HepG2 (cell line): ENCODE data around the gene RRP9. TPM values are rescaled to one million over a fixed set of nuclear protein-coding genes. Genes with fewer than 3 reads are reported as not detected.

Experiments
- HMG20B ChIP-seq: conservative IDR thresholded peaks from 2 replicates; pipeline ENCODE4 v1.6.1; 2016; ENCODE audit warnings: missing genetic modification reagents, missing compliant biosample characterization
- HNRNPL ChIP-seq: fragments of 200-400 bp; formaldehyde crosslinking; IDR thresholded peaks from 2 replicates; pipeline ENCODE4 v1.6.1; 2017; ENCODE audit warnings: mild to moderate bottlenecking, low read depth, low read length
- HOXD1 ChIP-seq: sonication (generic); formaldehyde crosslinking; IDR thresholded peaks from 2 replicates; pipeline ENCODE4 v1.5.0; 2020; ENCODE audit warnings: missing genetic modification reagents
- JDP2 ChIP-seq: sonication (generic); formaldehyde crosslinking; IDR thresholded peaks from 2 replicates; pipeline ENCODE4 v1.8.1; 2022; ENCODE audit warnings: missing genetic modification reagents, borderline replicate concordance
- NFAT5 ChIP-seq: sonication (generic); formaldehyde crosslinking; IDR thresholded peaks from 2 replicates; pipeline ENCODE4 v1.4.0; 2020; ENCODE audit warnings: missing genetic modification reagents
- PCBP1 ChIP-seq: fragments of 200-400 bp; formaldehyde crosslinking; IDR thresholded peaks from 2 replicates; pipeline ENCODE4 v1.6.1; 2017; ENCODE audit warnings: mild to moderate bottlenecking, low read depth, low read length, borderline replicate concordance
- RBFOX2 ChIP-seq: fragments of 200-400 bp; formaldehyde crosslinking; IDR thresholded peaks from 2 replicates; pipeline ENCODE4 v1.6.1; 2017; ENCODE audit warnings: low read depth, mild to moderate bottlenecking, low read length
- TSC22D2 ChIP-seq: sonication (generic); formaldehyde crosslinking; IDR thresholded peaks from 2 replicates; pipeline ENCODE4 v1.5.1; 2020; ENCODE audit warnings: missing genetic modification reagents, mild to moderate bottlenecking, borderline replicate concordance
- ZNF225 ChIP-seq: sonication (generic); formaldehyde crosslinking; IDR thresholded peaks from 2 replicates; pipeline ENCODE4 v1.4.0; 2020; ENCODE audit warnings: mild to moderate bottlenecking, missing genetic modification reagents
- ZNF235 ChIP-seq: sonication (generic); formaldehyde crosslinking; IDR thresholded peaks from 2 replicates; pipeline ENCODE4 v1.8.1; 2023; ENCODE audit warnings: mild to moderate bottlenecking, missing genetic modification reagents, borderline replicate concordance
- ZNF597 ChIP-seq: sonication (generic); formaldehyde crosslinking; IDR thresholded peaks from 2 replicates; pipeline ENCODE4 v1.5.0; 2020; ENCODE audit warnings: missing genetic modification reagents
- ZNF766 ChIP-seq: sonication (generic); formaldehyde crosslinking; IDR thresholded peaks from 2 replicates; pipeline ENCODE4 v1.5.0; 2020; ENCODE audit warnings: missing genetic modification reagents, borderline replicate concordance
- polyA plus RNA-seq, 8 experiments: library from polyadenylated mRNA; depleted of rRNA in 3 of 8; stranded (reverse) in 7 of 8; unstranded in 1 of 8; fragments of >200 nt; fragmentation: Illumina TruSeq in 4 of 8; extraction: Trizol in 4 of 8; gene quantifications; 2 replicates each; pipeline versions ENCODE4 v1.2.1 to v1.2.3, GENCODE V29; 2011 to 2016; ENCODE audit warnings: low read depth in 4 of 8, missing spikeins in 1 of 8, mixed read lengths in 1 of 8; ENCODE audit not compliant: insufficient read depth in 1 of 8
- total RNA-seq, 5 experiments: library from RNA; depleted of rRNA; stranded (reverse); fragments of >200 nt; fragmentation: Illumina TruSeq; extraction: Trizol; gene quantifications; 2 replicates each; pipeline ENCODE4 v1.2.3, GENCODE V29; 2016; ENCODE audit warnings: low read depth in 1 of 5

Gene RRP9
- total and polyA plus RNA-seq, 2 of the 13 experiments (the other 11 are each of a cell fraction or from before 2014, with no cell fraction given): 14.8 to 44.0 TPM

- TF ChIP-seq JDP2 (CRISPR knock-in tag) (no peak), PCBP1 (no peak), HNRNPL (peak; percentile 83), NFAT5 (CRISPR knock-in tag) (no peak), ZNF597 (CRISPR knock-in tag) (no peak), TSC22D2 (CRISPR knock-in tag) (no peak), ZNF766 (no peak), ZNF225 (no peak), HOXD1 (CRISPR knock-in tag) (no peak), ZNF235 (no peak), HMG20B (CRISPR knock-in tag) (no peak), RBFOX2 (peak; percentile 60; the same call in 1 of the 2 replicates)
These were observed 14.4 kb upstream of the RRP9 start (continued) for GRCh38 chr3:51955893-51956770.
